ENCODE results near the gene HES7.

Gene HES7

DNA sequence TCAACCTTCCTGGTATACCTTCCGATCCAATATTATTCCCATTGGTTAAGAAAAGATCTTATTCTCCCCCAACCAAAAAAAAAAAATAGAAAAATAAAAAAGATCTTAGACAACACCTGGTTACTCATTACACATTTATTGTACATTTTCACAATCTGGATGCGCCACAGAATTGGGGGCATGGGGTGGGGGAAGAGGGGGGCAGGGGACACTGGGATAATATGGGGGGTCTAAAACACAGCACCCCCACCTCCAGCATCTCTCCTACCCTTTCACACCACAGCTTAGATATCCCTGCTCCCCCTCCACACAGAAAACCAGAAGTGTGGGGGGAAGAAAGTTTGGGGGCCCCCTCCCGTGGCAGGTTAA, 35.1 kb upstream of the HES7 start:
- TF ChIP-seq, protein P1, sequence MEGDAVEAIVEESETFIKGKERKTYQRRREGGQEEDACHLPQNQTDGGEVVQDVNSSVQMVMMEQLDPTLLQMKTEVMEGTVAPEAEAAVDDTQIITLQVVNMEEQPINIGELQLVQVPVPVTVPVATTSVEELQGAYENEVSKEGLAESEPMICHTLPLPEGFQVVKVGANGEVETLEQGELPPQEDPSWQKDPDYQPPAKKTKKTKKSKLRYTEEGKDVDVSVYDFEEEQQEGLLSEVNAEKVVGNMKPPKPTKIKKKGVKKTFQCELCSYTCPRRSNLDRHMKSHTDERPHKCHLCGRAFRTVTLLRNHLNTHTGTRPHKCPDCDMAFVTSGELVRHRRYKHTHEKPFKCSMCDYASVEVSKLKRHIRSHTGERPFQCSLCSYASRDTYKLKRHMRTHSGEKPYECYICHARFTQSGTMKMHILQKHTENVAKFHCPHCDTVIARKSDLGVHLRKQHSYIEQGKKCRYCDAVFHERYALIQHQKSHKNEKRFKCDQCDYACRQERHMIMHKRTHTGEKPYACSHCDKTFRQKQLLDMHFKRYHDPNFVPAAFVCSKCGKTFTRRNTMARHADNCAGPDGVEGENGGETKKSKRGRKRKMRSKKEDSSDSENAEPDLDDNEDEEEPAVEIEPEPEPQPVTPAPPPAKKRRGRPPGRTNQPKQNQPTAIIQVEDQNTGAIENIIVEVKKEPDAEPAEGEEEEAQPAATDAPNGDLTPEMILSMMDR (conservative IDR thresholded peaks at IDR 0.05): peak; percentile 22; the same call in 1 of the 2 replicates
- H3K27ac ChIP-seq: no peak overlapping the region

DNA sequence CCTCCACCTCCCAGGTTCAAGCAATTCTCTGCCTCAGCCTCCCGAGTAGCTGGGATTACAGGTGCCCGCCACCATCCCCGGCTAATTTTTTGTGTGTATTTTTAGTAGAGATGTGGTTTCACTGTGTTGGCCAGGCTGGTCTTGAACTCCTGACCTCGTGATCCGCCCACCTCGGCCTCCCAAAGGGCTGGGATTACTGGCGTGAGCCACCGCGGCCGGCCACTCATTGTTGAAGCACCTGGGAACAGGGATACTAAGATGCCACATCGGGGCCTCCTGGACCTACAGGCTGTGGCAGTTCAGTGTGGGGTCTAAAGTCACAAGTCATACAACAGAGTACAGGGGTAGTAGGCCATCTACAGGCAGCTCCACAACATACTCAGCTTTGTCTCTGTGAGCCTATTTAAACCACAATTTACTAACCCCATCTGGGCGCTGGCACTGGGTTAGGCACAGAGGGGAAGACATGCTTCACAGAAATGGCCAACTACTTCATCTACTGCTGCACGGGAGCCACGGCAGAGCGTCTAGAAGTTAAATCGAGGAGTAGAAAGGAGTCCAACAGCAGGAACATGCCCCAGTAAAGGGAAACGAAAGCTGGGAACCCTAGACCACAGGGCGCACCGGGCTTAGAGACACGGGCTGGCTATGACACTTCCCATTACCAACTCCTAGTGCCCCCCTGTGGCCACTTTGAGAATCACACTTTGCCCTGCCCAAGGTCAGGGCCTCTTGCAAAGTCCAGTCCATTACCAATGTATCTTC, 34.5 kb upstream of the HES7 start:
- H3K27ac ChIP-seq: no peak overlapping the region
- TF ChIP-seq, protein P1 (conservative IDR thresholded peaks at IDR 0.05): peak; percentile 79

DNA sequence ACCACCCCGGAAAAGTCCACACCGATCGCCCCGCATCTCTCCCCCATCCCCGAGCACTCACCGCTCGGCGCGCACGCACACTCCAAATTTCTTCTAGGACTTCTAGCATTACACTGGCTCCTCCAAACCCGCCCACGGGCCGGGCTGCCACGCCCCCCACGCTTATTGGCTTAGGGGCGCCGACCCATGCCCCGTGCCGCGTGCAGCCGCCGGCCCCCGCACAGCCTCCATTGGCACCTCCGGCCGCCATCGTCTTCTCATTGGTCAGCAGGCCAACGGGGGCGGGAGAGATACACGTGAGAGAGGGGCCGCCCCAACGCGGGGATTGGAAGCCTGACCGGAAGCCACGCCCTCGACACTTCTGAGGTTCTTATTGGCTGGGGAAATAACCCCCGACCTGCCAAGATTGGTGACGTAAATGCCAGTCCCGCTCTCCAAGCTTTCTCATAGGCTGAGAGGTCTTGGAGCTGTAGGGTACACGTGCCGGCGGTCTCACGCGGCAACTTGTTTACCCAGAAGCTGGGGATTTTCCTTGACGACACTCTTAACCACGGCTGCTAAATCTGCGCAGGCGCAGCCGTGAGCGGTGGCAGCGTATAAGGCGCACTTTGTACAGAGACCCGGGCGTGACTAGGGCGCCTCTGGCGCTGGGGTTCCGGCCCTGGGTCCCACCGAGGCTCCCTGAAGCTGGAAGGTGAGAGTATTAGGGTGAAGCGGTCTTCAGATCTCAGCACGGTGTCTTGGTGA, 32.5 kb upstream of the HES7 start:
- TF ChIP-seq, protein P1 (conservative IDR thresholded peaks at IDR 0.05): no peak

DNA sequence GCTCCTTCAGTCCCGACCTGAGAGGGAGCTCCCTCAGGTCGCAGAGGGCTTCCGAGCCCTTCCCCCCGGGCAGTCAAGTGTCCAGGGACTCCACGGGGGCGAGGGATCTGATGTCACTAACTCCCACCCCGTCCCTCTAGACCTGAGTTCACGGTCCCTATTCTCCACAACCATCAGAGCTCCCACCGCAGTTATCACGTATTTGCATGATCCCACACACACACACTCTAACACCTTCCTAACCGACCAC, 32.0 kb upstream of the HES7 start:
- peak overlapping the region; percentile 64 for H3K27ac ChIP-seq

More for the DNA sequence above, 32.5 kb upstream of the HES7 start:
- H3K27ac ChIP-seq: peak overlapping the region; percentile 64

DNA sequence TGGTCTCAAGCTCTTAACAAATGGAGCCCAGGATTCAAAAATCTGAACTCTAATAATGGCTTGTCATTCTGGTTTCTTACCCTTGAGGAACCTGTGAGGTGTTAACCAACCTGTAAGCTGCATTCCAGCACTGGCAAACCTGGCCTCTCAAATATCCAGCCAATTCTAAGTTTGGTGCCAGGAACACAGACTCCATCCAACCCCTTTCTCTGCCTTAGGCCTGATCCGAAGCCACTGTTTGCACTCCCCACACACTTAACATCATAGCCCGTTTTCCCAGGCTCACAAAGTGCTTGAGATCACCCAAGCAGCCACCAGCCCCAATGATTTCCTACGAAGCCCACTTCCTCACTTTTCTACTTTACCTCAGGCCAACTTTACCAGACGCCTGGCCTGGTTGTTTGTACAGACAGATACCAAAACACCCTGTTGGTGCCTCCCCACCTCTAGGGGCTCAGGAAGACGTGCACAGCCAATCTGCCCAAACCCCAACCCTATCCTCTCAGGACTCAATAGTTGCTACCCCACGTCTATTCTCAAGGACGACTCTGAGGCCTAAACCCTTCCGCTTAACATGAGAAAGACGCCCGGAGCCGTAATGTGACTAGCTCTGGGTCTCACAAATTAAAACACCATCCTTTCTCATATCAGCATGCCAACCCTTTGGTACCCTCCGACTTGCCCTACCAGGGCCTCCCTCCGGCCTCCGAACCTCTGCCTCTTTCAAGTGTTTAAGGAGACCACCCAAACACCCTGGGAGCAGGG, 31.5 kb upstream of the HES7 start:
- TF ChIP-seq, protein P1 (conservative IDR thresholded peaks at IDR 0.05): no peak
- peak overlapping the region; percentile 64 for H3K27ac ChIP-seq

More for the DNA sequence above, 32.0 kb upstream of the HES7 start:
- TF ChIP-seq, protein P1 (conservative IDR thresholded peaks at IDR 0.05): no peak

DNA sequence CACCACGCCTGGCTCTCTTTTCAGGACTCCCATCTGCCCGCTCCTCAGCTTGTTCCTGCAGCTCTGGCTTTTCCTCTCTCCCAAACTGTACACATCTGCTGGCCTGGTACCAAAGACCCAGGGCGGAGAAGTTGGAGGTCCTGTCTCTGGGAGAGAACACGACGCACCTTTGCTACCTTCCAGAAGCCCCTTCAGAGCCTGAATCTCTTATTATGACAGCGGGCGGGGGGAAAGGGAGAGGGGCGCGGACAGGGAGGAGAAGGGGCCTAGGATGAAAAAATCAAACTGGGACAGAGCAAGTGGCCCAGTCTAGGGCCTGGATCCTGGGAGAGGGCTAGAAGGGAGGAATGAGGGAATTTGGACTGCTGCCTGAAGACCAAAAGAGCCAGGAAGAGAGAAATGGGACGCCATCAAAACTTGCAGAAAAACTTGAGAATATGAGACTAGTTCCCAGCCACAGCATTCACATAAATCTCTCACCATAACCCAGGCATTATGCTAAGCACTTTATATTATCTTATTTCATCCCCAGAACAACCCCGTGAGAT, 30.8 kb upstream of the HES7 start:
- TF ChIP-seq, protein P1 (conservative IDR thresholded peaks at IDR 0.05): no peak
- H3K27ac ChIP-seq: peak overlapping the region; percentile 64

Data from VCaP (cell line).